ENCODE results near the gene GRIP2. TPM values are rescaled to one million over a fixed set of nuclear protein-coding genes. Genes with fewer than 3 reads are reported as not detected.
A peak's percentile ranks its signal among the peaks of the same experiment; 100 is the strongest.
"Not testable (repeated sequence)": the region's sequence is repeated elsewhere in the genome, so short reads cannot be mapped to it uniquely, and the experiment has no call there.

The GRIP2 gene
- total and polyA plus RNA-seq, 3 experiments from 2014 or later: not detected

- Mint-ChIP-seq H3K4me1 (no peaks in the 10 kb centered on the region), H3K4me3 (peak overlapping the region in 1 of 7 donors; percentile 74), H3K27me3 (peaks cover 5 to 28% of the 10 kb centered on the region in 2 donors), H3K36me3 (no peaks in the 10 kb centered on the region), H3K9me3 (no peaks in the 10 kb centered on the region), H3K27ac (no peak overlapping the region)
- Histone ChIP-seq H3K36me3 (ENCODE audit: insufficient read depth, low read length) (no peaks in the 10 kb centered on the region), H3K27me3 (ENCODE audit: insufficient read depth, low read length, poor library complexity, severe bottlenecking) (no peaks in the 10 kb centered on the region), H3K9me3 (ENCODE audit: low read length) (no peaks in the 10 kb centered on the region), H3K4me3 (ENCODE audit: low read length) (no peak overlapping the region), H3K27ac (ENCODE audit: low read depth, low read length) (no peak overlapping the region), H3K4me1 (ENCODE audit: insufficient read depth, low read length) (no peaks in the 10 kb centered on the region)
- no peak for DNase-seq
- POLR2A ChIA-PET: no interaction called here
- CTCF ChIA-PET: interaction anchor here (1.2 kb wide), 1 partner anchor 10 kb away, joined by 3 read pairs; no protein-coding TSS in a partner anchor
These were observed 20.7 kb downstream of the GRIP2 start for GRCh38 chr3:14519406-14519805.

- no peak for DNase-seq
- ChIA-PET CTCF (interaction anchor here (1.2 kb wide), 1 partner anchor 10 kb away, joined by 3 read pairs; no protein-coding TSS in a partner anchor), POLR2A (no interaction called here)
- H3K27ac Mint-ChIP-seq: no peak overlapping the region
- H3K27me3 Mint-ChIP-seq: peaks cover 5 to 28% of the 10 kb centered on the region in 2 donors
- no peak overlapping the region for H3K27ac ChIP-seq (ENCODE audit: low read depth, low read length)
- H3K4me1 Mint-ChIP-seq: no peaks in the 10 kb centered on the region
- no peak overlapping the region for H3K4me3 Mint-ChIP-seq
- H3K9me3 Mint-ChIP-seq: no peaks in the 10 kb centered on the region
- no peaks in the 10 kb centered on the region for H3K9me3 ChIP-seq (ENCODE audit: low read length)
- no peaks in the 10 kb centered on the region for H3K4me1 ChIP-seq (ENCODE audit: insufficient read depth, low read length)
- no peaks in the 10 kb centered on the region for H3K36me3 Mint-ChIP-seq
- H3K27me3 ChIP-seq (ENCODE audit: insufficient read depth, low read length, poor library complexity, severe bottlenecking): no peaks in the 10 kb centered on the region
- H3K36me3 ChIP-seq (ENCODE audit: insufficient read depth, low read length): no peaks in the 10 kb centered on the region
- H3K4me3 ChIP-seq (ENCODE audit: low read length): no peak overlapping the region
These were observed 21.2 kb downstream of the GRIP2 start for GRCh38 chr3:14518893-14519292.

- ChIA-PET CTCF (interaction anchor here (1.2 kb wide), 1 partner anchor 9 kb away, joined by 3 read pairs; no protein-coding TSS in a partner anchor), POLR2A (no interaction called here)
- Histone ChIP-seq H3K27ac (ENCODE audit: low read depth, low read length) (no peak overlapping the region), H3K27me3 (ENCODE audit: insufficient read depth, low read length, poor library complexity, severe bottlenecking) (no peaks in the 10 kb centered on the region), H3K4me3 (ENCODE audit: low read length) (no peak overlapping the region), H3K36me3 (ENCODE audit: insufficient read depth, low read length) (no peaks in the 10 kb centered on the region), H3K9me3 (ENCODE audit: low read length) (no peaks in the 10 kb centered on the region), H3K4me1 (ENCODE audit: insufficient read depth, low read length) (no peaks in the 10 kb centered on the region)
- Mint-ChIP-seq H3K4me1 (no peaks in the 10 kb centered on the region), H3K4me3 (no peak overlapping the region), H3K36me3 (no peaks in the 10 kb centered on the region), H3K9me3 (no peaks in the 10 kb centered on the region), H3K27me3 (peaks cover 5 to 28% of the 10 kb centered on the region in 2 donors), H3K27ac (no peak overlapping the region)
- DNase-seq: no peak
These were observed 21.7 kb downstream of the GRIP2 start for GRCh38 chr3:14518432-14518802.

GRCh38 chr3:14517601-14518431, 22.3 kb downstream of the GRIP2 start:
- no peak overlapping the region for H3K27ac Mint-ChIP-seq
- H3K4me1 ChIP-seq (ENCODE audit: insufficient read depth, low read length): no peaks in the 10 kb centered on the region
- H3K4me3 ChIP-seq (ENCODE audit: low read length): no peak overlapping the region
- no peaks in the 10 kb centered on the region for H3K36me3 ChIP-seq (ENCODE audit: insufficient read depth, low read length)
- no peak overlapping the region for H3K4me3 Mint-ChIP-seq
- no peaks in the 10 kb centered on the region for H3K9me3 ChIP-seq (ENCODE audit: low read length)
- no peak for DNase-seq
- no peaks in the 10 kb centered on the region for H3K9me3 Mint-ChIP-seq
- no peaks in the 10 kb centered on the region for H3K27me3 ChIP-seq (ENCODE audit: insufficient read depth, low read length, poor library complexity, severe bottlenecking)
- CTCF ChIA-PET: no interaction called here
- H3K4me1 Mint-ChIP-seq: no peaks in the 10 kb centered on the region
- peaks cover 3 to 24% of the 10 kb centered on the region in 2 donors for H3K27me3 Mint-ChIP-seq
- POLR2A ChIA-PET: no interaction called here
- H3K27ac ChIP-seq (ENCODE audit: low read depth, low read length): no peak overlapping the region
- no peaks in the 10 kb centered on the region for H3K36me3 Mint-ChIP-seq

GRCh38 chr3:14516738-14517345, 23.3 kb downstream of the GRIP2 start:
- Histone ChIP-seq H3K36me3 (ENCODE audit: insufficient read depth, low read length) (no peaks in the 10 kb centered on the region), H3K4me1 (ENCODE audit: insufficient read depth, low read length) (no peaks in the 10 kb centered on the region), H3K4me3 (ENCODE audit: low read length) (no peak overlapping the region), H3K9me3 (ENCODE audit: low read length) (no peaks in the 10 kb centered on the region), H3K27me3 (ENCODE audit: insufficient read depth, low read length, poor library complexity, severe bottlenecking) (no peaks in the 10 kb centered on the region), H3K27ac (ENCODE audit: low read depth, low read length) (no peak overlapping the region)
- Mint-ChIP-seq H3K4me1 (no peaks in the 10 kb centered on the region), H3K4me3 (peak overlapping the region in 1 of 7 donors; percentile 40), H3K9me3 (no peaks in the 10 kb centered on the region), H3K27me3 (peaks cover 3 to 24% of the 10 kb centered on the region in 2 donors), H3K27ac (no peak overlapping the region), H3K36me3 (no peaks in the 10 kb centered on the region)
- ChIA-PET POLR2A (no interaction called here), CTCF (no interaction called here)
- DNase-seq: no peak

GRCh38 chr3:14515526-14515925, 24.6 kb downstream of the GRIP2 start:
- H3K36me3 Mint-ChIP-seq; H3K27ac ChIP-seq (ENCODE audit: low read depth, low read length); H3K4me3 Mint-ChIP-seq; H3K4me3 ChIP-seq (ENCODE audit: low read length); H3K9me3 ChIP-seq (ENCODE audit: low read length); H3K27ac Mint-ChIP-seq; H3K27me3 ChIP-seq (ENCODE audit: insufficient read depth, low read length, poor library complexity, severe bottlenecking); CTCF ChIA-PET; H3K4me1 Mint-ChIP-seq; DNase-seq; H3K4me1 ChIP-seq (ENCODE audit: insufficient read depth, low read length); POLR2A ChIA-PET; H3K9me3 Mint-ChIP-seq; H3K36me3 ChIP-seq (ENCODE audit: insufficient read depth, low read length): not testable (repeated sequence)
- H3K27me3 Mint-ChIP-seq: peaks cover 3 to 14% of the 10 kb centered on the region in 2 donors

GRCh38 chr3:14514323-14514720, 25.8 kb downstream of the GRIP2 start:
- Mint-ChIP-seq H3K9me3 (no peaks in the 10 kb centered on the region), H3K27me3 (peaks cover 0 to 11% of the 10 kb centered on the region in 2 donors), H3K4me1 (no peaks in the 10 kb centered on the region), H3K36me3 (no peaks in the 10 kb centered on the region), H3K4me3 (no peak overlapping the region), H3K27ac (no peak overlapping the region)
- no peak overlapping the region for H3K27ac ChIP-seq (ENCODE audit: low read depth, low read length)
- DNase-seq: no peak
- ChIA-PET POLR2A (no interaction called here), CTCF (no interaction called here)
- H3K4me3 ChIP-seq (ENCODE audit: low read length): no peak overlapping the region
- no peaks in the 10 kb centered on the region for H3K27me3 ChIP-seq (ENCODE audit: insufficient read depth, low read length, poor library complexity, severe bottlenecking)
- H3K4me1 ChIP-seq (ENCODE audit: insufficient read depth, low read length): no peaks in the 10 kb centered on the region
- H3K9me3 ChIP-seq (ENCODE audit: low read length): no peaks in the 10 kb centered on the region
- H3K36me3 ChIP-seq (ENCODE audit: insufficient read depth, low read length): no peaks in the 10 kb centered on the region

- no peaks in the 10 kb centered on the region for H3K9me3 Mint-ChIP-seq
- H3K4me3 Mint-ChIP-seq: no peak overlapping the region
- H3K27ac Mint-ChIP-seq: no peak overlapping the region
- CTCF ChIA-PET: no interaction called here
- H3K36me3 Mint-ChIP-seq: no peaks in the 10 kb centered on the region
- POLR2A ChIA-PET: no interaction called here
- H3K4me1 Mint-ChIP-seq: peaks cover 0 to 4% (median 3%) of the 10 kb centered on the region in 3 donors
- peaks cover 0 to 7% of the 10 kb centered on the region in 2 donors for H3K27me3 Mint-ChIP-seq
- Histone ChIP-seq H3K27ac (ENCODE audit: low read depth, low read length) (no peak overlapping the region), H3K9me3 (ENCODE audit: low read length) (no peaks in the 10 kb centered on the region), H3K36me3 (ENCODE audit: insufficient read depth, low read length) (no peaks in the 10 kb centered on the region), H3K4me3 (ENCODE audit: low read length) (no peak overlapping the region), H3K27me3 (ENCODE audit: insufficient read depth, low read length, poor library complexity, severe bottlenecking) (no peaks in the 10 kb centered on the region), H3K4me1 (ENCODE audit: insufficient read depth, low read length) (no peaks in the 10 kb centered on the region)
- no peak for DNase-seq
These were observed 26.4 kb downstream of the GRIP2 start for GRCh38 chr3:14513566-14514322.

Measured in CD8-positive, alpha-beta memory T cell (primary cell).